ENCODE results near the gene CASD1.

CASD1 gene

GRCh38 chr7:94580601-94581000, 71.0 kb downstream of the CASD1 start:
- DNase-seq (ENCODE audit: low read depth) = no peak

GRCh38 chr7:94584113-94584512, 74.5 kb downstream of the CASD1 start:
- DNase-seq (ENCODE audit: low read depth) = no peak

GRCh38 chr7:94588075-94588474, 78.5 kb downstream of the CASD1 start:
- DNase-seq (ENCODE audit: low read depth) = no peak

- DNase-seq (ENCODE audit: low read depth) = no peak
Observed at GRCh38 chr7:94590526-94591162, 81.0 kb downstream of the CASD1 start.

- DNase-seq (ENCODE audit: low read depth) = no peak
Observed at GRCh38 chr7:94591176-94591575, 81.6 kb downstream of the CASD1 start.

GRCh38 chr7:94594882-94595281, 85.3 kb downstream of the CASD1 start:
- DNase-seq (ENCODE audit: low read depth) = no peak

- DNase-seq (ENCODE audit: low read depth) = no peak
Observed at GRCh38 chr7:94595717-94596116, 86.1 kb downstream of the CASD1 start.

GRCh38 chr7:94600267-94600666, 90.7 kb downstream of the CASD1 start:
- DNase-seq (ENCODE audit: low read depth) = no peak

GRCh38 chr7:94602181-94602580, 92.6 kb downstream of the CASD1 start:
- no peak for DNase-seq (ENCODE audit: low read depth)

GRCh38 chr7:94605031-94605430, 95.4 kb downstream of the CASD1 start:
- no peak for DNase-seq (ENCODE audit: low read depth)

Data from activated T-cell treated with anti-CD3 and anti-CD28 coated beads for 48 hours (primary cell).